Measurements from ENCODE around the gene BOLA1.

BOLA1 gene

GRCh38 chr1:149917571-149918144, 18.3 kb downstream of the BOLA1 start, which contains the start of gene SV2A:
SV2A (minus strand) TSS chr1:149917844; CDS start chr1:149913840, 4,004 bp downstream.
- Histone ChIP-seq H3F3A (ENCODE audit: low read depth) (no peaks in the 10 kb centered on the region), H3K4me1 (ENCODE audit: insufficient read depth, low read length, poor library complexity, severe bottlenecking) (peaks cover 50% of the 10 kb centered on the region), H4K20me1 (ENCODE audit: insufficient read depth, low read length, poor library complexity, severe bottlenecking) (peaks cover 29% of the 10 kb centered on the region), H3K9ac (ENCODE audit: low read depth, low read length, poor library complexity, severe bottlenecking) (peak within 1 kb of the TSS; percentile 91), H2AFZ (ENCODE audit: low read length) (peak within 1 kb of the TSS; percentile 91), H3K9me3 (ENCODE audit: insufficient read depth, low read depth, low read length) (no peaks in the 10 kb centered on the region), H3K27me3 (ENCODE audit: insufficient read depth, low read length, poor library complexity, severe bottlenecking) (no peaks in the 10 kb centered on the region), H3K36me3 (ENCODE audit: insufficient read depth, low read length) (peaks cover 13% of the 10 kb centered on the region; the same call in 1 of the 2 replicates), H3K9me2 (replicated peaks; ENCODE audit: low read depth, low read length) (no peaks in the 10 kb centered on the region), H3K4me3 (ENCODE audit: low read length, poor library complexity, severe bottlenecking) (peak within 1 kb of the TSS; percentile 93), H3K79me2 (ENCODE audit: insufficient read depth, low read length) (peaks cover 56% of the 10 kb centered on the region), H3K4me2 (ENCODE audit: low read depth, low read length, poor library complexity, severe bottlenecking) (peak within 1 kb of the TSS; percentile 89)
- TF ChIP-seq EZH2phosphoT487 (IDR thresholded peaks at IDR 0.05; ENCODE audit: borderline replicate concordance) (no peak), CTCF (conservative IDR thresholded peaks at IDR 0.05; ENCODE audit: low read length) (no peak)

- H3K27me3 ChIP-seq (ENCODE audit: insufficient read depth, low read length, poor library complexity, severe bottlenecking), result no peaks in the 10 kb centered on the region
- H3K36me3 ChIP-seq (ENCODE audit: insufficient read depth, low read length), result peaks cover 34% of the 10 kb centered on the region; the same call in 1 of the 2 replicates
- no peak overlapping the region for H2AFZ ChIP-seq (ENCODE audit: low read length)
- H3K79me2 ChIP-seq (ENCODE audit: insufficient read depth, low read length), result peaks cover 43% of the 10 kb centered on the region
- peaks cover 26% of the 10 kb centered on the region for H3K4me1 ChIP-seq (ENCODE audit: insufficient read depth, low read length, poor library complexity, severe bottlenecking)
- H3F3A ChIP-seq (ENCODE audit: low read depth), result peaks cover 2% of the 10 kb centered on the region; the same call in 1 of the 2 replicates
- no peak overlapping the region for H3K4me2 ChIP-seq (ENCODE audit: low read depth, low read length, poor library complexity, severe bottlenecking)
- no peak overlapping the region for H3K9ac ChIP-seq (ENCODE audit: low read depth, low read length, poor library complexity, severe bottlenecking)
- H3K9me3 ChIP-seq (ENCODE audit: insufficient read depth, low read depth, low read length), result no peaks in the 10 kb centered on the region
- H3K9me2 ChIP-seq (replicated peaks; ENCODE audit: low read depth, low read length), result no peaks in the 10 kb centered on the region
- H3K4me3 ChIP-seq (ENCODE audit: low read length, poor library complexity, severe bottlenecking), result no peak overlapping the region
- H4K20me1 ChIP-seq (ENCODE audit: insufficient read depth, low read length, poor library complexity, severe bottlenecking), result peaks cover 33% of the 10 kb centered on the region
- TF ChIP-seq EZH2phosphoT487 (IDR thresholded peaks at IDR 0.05; ENCODE audit: borderline replicate concordance) (no peak), CTCF (conservative IDR thresholded peaks at IDR 0.05; ENCODE audit: low read length) (no peak)
Observed at GRCh38 chr1:149923626-149924025, 24.3 kb downstream of the BOLA1 start.

DNA sequence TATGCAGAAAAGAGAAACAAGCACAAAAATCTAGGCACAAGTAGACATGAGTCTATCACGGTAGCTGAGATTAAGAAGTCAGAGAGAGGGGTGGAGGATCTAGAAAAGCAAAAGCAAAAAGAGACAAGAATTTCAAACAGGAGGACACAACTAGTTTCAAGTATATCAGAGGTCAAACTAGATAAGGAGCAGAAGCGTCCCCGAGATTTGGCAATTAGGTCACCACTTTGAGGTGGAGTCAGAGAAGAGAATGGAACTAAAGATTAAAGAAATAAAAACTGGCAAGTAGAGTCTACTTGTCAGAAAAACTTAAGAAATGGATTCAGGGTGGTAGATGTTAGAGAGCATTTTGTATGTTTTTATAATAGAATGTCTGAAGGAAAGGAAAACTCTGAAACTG, 26.0 kb downstream of the BOLA1 start:
- Histone ChIP-seq H3K36me3 (ENCODE audit: insufficient read depth, low read length) (peaks cover 34% of the 10 kb centered on the region; the same call in 1 of the 2 replicates), H3K4me3 (ENCODE audit: low read length, poor library complexity, severe bottlenecking) (peak overlapping the region; percentile 90), H3K4me2 (ENCODE audit: low read depth, low read length, poor library complexity, severe bottlenecking) (peak overlapping the region; percentile 95), H3K27me3 (ENCODE audit: insufficient read depth, low read length, poor library complexity, severe bottlenecking) (no peaks in the 10 kb centered on the region), H3K4me1 (ENCODE audit: insufficient read depth, low read length, poor library complexity, severe bottlenecking) (peaks cover 28% of the 10 kb centered on the region), H3K9me2 (replicated peaks; ENCODE audit: low read depth, low read length) (no peaks in the 10 kb centered on the region), H3K9ac (ENCODE audit: low read depth, low read length, poor library complexity, severe bottlenecking) (peak overlapping the region; percentile 97), H2AFZ (ENCODE audit: low read length) (no peak overlapping the region), H3F3A (ENCODE audit: low read depth) (peaks cover 2% of the 10 kb centered on the region; the same call in 1 of the 2 replicates), H4K20me1 (ENCODE audit: insufficient read depth, low read length, poor library complexity, severe bottlenecking) (peaks cover 33% of the 10 kb centered on the region), H3K79me2 (ENCODE audit: insufficient read depth, low read length) (peaks cover 43% of the 10 kb centered on the region), H3K9me3 (ENCODE audit: insufficient read depth, low read depth, low read length) (no peaks in the 10 kb centered on the region)
- TF ChIP-seq EZH2phosphoT487 (IDR thresholded peaks at IDR 0.05; ENCODE audit: borderline replicate concordance) (no peak), CTCF (conservative IDR thresholded peaks at IDR 0.05; ENCODE audit: low read length) (no peak)
